GM12873 (cell line): ENCODE data around the gene QPRT.
A peak's percentile ranks its signal among the peaks of the same experiment; 100 is the strongest.

Experiments used
- CTCF ChIP-seq: IDR thresholded peaks from 2 replicates; pipeline ENCODE4 v1.5.1; 2012; ENCODE audit warnings: low read depth, mild to moderate bottlenecking, moderate library complexity, low read length, control low read depth; ENCODE audit not compliant: insufficient read depth; ENCODE audit errors: missing control alignments

Gene QPRT

DNA sequence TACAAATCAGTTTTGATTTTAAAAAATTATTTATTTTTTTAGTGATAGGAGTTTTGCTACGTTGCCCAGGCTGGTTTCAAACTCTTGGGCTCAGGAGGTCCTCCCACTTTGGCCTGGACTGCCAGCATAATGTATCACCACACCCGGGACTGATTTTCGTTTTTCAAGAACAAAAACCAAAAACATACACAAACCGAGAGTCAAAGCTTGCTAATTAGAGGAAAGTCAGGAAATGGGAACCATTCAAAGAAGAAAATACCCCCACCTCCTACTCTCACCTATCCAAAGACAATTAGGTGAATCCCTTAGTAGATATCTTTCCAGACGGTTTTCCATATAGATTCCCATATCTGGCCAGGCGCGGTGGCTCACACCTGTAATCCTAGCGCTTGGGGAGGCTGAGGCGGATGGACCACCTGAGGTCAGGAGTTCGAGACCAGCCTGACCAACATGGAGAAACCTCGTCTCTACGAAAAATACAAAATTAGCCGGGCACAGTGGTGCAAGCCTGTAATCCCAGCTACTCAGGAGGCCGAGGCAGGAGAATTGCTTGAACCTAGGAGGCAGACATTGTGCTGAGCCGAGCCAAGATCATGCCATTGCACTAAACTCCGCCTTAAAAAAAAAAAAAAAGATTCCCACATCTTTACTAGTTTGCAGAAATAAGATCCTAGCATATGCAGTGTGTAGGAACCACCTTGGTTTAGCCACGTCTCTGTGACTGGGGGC is 16.8 kb upstream of the QPRT start:
- TF ChIP-seq CTCF, result no peak

DNA sequence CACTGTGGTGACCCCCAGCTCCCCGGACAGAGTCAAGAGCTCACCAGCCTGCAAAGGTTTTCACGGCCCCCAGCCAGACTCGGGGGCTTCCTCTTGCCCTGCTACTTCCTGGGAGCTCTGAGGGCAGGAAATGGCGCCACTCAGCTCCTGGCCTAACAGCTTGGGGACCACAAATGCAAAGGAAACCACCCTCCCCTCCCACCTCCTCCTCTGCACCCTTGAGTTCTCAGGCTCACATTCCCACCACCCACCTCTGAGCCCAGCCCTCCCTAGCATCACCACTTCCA is 16.3 kb upstream of the QPRT start:
- no peak for TF ChIP-seq CTCF

DNA sequence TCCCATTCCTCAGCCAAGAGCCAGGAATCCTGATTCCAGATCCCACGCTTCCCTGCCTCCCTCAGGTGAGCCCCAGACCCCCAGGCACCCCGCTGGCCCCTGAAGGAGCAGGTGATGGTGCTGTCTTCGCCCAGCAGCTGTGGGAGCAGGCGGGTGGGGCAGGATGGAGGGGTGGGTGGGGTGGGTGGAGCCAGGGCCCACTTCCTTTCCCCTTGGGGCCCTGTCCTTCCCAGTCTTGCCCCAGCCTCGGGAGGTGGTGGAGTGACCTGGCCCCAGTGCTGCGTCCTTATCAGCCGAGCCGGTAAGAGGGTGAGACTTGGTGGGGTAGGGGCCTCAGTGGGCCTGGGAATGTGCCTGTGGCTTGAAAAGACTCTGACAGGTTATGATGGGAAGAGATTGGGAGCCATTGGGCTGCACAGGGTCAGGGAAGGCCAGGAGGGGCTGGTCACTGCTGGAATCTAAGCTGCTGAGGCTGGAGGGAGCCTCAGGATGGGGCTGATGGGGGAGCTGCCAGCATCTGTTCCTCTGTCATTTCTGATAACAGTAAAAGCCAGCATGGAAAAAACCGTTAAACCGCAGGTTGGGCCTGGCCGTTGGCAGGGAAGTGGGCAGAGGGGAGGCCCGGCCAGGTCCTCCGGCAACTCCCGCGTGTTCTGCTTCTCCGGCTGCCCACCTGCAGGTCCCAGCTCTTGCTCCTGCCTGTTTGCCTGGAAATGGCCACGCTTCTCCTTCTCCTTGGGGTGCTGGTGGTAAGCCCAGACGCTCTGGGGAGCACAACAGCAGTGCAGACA is 15.8 kb upstream of the QPRT start, which contains the start of gene SPN:
Gene SPN (plus strand): TSS at position 232 of the 791 bp plus-strand sequence. CDS start 482 bp downstream, at position 714.
- no peak for TF ChIP-seq CTCF

DNA sequence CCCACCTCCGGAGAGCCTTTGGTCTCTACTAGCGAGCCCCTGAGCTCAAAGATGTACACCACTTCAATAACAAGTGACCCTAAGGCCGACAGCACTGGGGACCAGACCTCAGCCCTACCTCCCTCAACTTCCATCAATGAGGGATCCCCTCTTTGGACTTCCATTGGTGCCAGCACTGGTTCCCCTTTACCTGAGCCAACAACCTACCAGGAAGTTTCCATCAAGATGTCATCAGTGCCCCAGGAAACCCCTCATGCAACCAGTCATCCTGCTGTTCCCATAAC is 15.2 kb upstream of the QPRT start:
- no peak for TF ChIP-seq CTCF

- peak; percentile 40 for TF ChIP-seq CTCF
These were observed 14.7 kb upstream of the QPRT start for GRCh38 chr16:29664091-29664921.

DNA sequence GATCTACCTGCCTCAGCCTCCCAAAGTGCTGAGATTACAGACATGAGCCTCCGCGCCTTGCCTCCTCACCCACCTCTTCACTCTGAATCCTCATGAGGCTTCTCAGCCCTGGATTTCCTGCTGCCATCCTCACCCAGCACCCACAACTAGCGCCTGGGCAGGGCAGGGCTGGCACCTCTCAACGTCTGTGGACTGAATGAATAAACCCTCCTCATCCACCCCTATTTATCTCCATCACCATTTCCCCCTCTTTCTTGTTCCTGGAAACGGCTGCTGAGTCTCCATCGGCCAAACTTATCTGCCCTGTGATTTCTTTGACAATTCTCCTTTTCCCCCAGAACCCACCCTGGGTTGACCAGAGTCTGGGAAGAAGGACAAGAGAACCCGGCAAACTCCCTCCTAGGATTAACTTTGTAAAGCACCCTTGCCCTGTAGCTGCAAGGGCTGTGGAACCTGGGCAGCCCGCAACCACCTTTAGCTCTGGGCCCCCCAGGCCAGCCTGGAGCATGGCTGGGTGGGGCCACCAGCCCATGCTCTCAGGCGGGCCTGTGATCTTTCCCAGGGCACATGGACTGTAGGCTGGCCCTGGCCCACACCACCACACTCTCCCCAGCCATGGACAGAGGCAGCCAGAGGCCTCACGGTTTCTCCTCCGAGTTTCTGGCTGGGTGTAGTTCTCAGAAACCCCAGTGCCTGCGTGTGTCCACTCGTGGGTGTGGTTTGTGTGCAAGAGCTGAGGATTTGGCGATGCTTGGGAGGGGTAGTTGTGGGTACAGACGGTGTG is 13.5 kb upstream of the QPRT start:
- no peak for TF ChIP-seq CTCF
